ENCODE measurements around the gene CLEC4F.

Gene CLEC4F

DNA sequence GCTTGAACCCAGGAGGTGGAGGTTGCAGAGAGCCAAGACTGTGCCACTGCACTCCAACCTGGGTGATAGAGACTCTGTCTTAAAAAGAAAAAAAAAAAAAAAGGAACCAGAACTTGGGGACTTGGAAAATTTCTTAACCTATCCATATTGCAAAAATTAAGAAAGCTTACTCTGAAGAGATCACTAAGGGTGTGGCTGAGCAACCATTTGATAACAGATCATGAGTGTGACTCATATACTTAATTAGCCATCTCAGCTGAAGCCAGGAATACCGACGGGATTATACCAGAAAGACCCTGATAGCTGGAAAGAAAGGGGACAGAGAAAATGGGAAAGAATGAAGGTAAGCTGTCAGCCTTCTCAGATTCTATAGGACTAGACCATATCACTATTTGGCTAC is 45.3 kb downstream of the CLEC4F start:
- no peak overlapping the region for H3K4me3 ChIP-seq (ENCODE audit: control insufficient read depth, low read depth, low read length)
- no peak for DNase-seq (ENCODE audit: low read depth)
- no peak for TF ChIP-seq CTCF (IDR thresholded peaks at IDR 0.05; ENCODE audit: control insufficient read depth, insufficient read depth, low read depth, low read length, missing control alignments)

DNA sequence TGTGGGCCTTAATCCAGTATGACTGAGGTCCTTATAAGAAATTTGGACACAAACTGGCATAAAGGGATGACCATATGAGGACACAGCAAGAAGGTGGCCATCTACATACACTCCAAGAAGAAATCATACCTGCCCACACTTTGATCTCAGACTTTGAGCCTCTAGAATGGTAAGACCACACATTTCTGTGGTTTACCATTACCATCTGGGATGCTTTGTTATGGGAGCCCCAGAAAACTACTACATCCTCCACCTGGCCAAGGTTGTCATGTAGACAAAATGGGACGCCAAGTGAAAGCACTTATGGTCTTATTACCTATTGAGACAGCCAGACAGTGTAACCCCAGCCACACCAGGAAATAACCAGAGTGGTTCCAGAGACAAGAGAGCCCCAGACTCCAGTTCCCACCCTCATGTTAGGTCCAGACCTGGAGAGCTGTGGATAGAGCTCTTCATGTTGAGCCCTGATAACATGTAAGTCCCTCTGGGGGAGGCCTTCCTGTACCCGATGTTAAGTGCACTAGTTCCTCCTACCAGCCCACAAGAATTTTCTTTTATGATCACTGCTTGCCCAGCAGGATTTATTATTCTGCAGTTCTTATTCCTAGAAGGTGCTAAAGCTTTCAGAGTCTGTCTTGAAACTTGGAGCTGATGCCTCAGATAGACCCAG is 47.8 kb downstream of the CLEC4F start:
- TF ChIP-seq CTCF (IDR thresholded peaks at IDR 0.05; ENCODE audit: control insufficient read depth, insufficient read depth, low read depth, low read length, missing control alignments) = no peak
- no peak overlapping the region for H3K4me3 ChIP-seq (ENCODE audit: control insufficient read depth, low read depth, low read length)
- DNase-seq (ENCODE audit: low read depth) = no peak

DNA sequence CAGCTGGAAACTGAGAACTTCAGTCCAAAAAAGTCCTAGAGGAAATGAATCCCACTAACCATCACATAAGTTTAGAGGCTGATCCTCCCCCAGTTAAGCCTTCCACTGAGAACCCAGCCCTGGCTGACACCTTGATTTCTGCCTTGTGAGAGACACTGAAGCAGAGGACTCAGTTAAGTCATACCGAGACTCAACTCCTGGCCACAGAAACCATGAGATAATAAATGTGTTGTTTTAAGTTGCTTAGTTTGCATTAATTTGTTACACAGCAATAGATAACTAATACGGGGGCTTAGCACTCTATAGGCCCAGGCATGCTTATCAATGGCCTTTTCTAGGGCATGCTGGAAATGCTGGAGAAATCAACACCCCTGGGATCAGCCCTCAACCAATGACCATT is 49.0 kb downstream of the CLEC4F start:
- H3K4me3 ChIP-seq (ENCODE audit: control insufficient read depth, low read depth, low read length) = no peak overlapping the region
- DNase-seq (ENCODE audit: low read depth) = no peak
- TF ChIP-seq CTCF (IDR thresholded peaks at IDR 0.05; ENCODE audit: control insufficient read depth, insufficient read depth, low read depth, low read length, missing control alignments) = no peak

DNA sequence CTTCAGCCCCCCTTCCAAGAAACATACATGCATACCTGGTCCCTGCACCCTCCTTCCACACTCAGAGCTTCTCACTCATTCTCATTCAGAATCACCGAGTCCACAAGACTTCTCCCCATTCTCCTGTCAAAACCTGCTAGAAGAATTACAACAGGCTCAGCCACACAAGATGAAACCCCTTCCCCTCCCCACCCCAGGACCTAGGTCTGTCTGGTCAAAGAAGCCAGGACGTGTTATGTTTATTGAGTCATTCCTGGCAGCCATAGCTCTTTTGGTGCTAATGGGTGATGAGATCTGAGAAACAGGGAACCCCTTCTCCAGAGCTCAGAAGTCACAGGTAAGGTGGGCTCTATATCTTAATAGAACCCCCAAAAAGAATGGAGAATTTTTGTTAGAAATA is 50.9 kb downstream of the CLEC4F start:
- TF ChIP-seq CTCF (IDR thresholded peaks at IDR 0.05; ENCODE audit: control insufficient read depth, insufficient read depth, low read depth, low read length, missing control alignments) = no peak
- H3K4me3 ChIP-seq (ENCODE audit: control insufficient read depth, low read depth, low read length) = no peak overlapping the region
- no peak for DNase-seq (ENCODE audit: low read depth)

- H3K4me3 ChIP-seq (ENCODE audit: control insufficient read depth, low read depth, low read length) = no peak overlapping the region
- no peak for DNase-seq (ENCODE audit: low read depth)
- no peak for TF ChIP-seq CTCF (IDR thresholded peaks at IDR 0.05; ENCODE audit: control insufficient read depth, insufficient read depth, low read depth, low read length, missing control alignments)
Observed at GRCh38 chr2:70768590-70769085, 51.8 kb downstream of the CLEC4F start.

DNA sequence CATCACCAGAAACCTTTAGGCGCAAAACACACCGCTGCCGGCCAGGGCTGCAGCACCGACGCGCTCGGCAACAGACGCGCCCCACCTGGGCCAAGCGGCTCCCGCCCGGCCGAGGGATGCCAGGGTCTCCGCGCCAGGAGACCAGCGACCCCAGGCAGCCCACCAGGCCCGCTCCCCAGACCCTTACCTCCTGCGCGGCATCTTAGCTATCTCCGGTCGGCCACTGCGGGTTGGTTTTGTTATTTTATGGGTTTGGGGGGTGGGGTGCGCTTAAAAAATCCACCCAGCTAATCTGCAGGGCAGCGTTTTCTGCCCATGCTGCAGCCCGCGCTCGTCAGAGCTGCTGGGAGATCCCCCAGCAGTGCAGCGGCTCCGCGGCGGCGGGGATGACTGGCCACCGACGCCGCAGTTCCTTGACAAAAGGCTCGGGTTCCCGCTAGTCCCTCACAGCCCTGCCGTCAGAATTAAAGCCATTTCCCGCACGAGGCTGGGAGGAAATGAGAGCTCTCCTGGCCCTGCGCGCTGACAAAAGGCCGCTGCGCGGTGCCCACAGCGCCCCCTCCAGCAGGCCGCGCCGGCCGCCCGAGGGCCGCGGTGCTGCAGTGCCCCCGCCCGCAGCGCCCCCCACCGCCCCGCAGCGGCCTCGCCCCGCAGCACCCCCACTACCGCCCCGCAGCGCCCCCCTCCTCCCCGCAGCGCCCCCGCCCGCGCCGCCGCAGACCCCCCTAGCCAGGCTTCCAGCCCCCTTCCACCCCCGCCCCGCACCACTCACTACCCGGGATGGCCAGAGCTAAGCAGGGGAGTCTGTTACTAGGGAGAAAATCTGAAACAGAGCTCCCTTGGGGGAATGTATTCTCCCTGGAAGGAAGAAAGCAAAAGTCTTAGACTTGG is 52.5 kb downstream of the CLEC4F start, which contains the start of gene ADD2:
Gene ADD2 (minus strand): TSS at position 502 of the 891 bp plus-strand sequence. CDS start 61,792 bp downstream, outside the sequence.
- no peak for TF ChIP-seq CTCF (IDR thresholded peaks at IDR 0.05; ENCODE audit: control insufficient read depth, insufficient read depth, low read depth, low read length, missing control alignments)
- no peak for DNase-seq (ENCODE audit: low read depth)
- H3K4me3 ChIP-seq (ENCODE audit: control insufficient read depth, low read depth, low read length) = no peak within 1 kb of the TSS

All from AG09309 (cell line).